Esophagus (tissue), 2 donors: ENCODE measurements around the gene CCDC149. TPM values are rescaled to one million over a fixed set of nuclear protein-coding genes. Genes with fewer than 3 reads are reported as not detected.

Experiments
- H3K27ac ChIP-seq, 2 donors: one replicate each; pipeline ENCODE4 v1.5.1; 2013; ENCODE audit warnings: low read depth in 2 of 2, mild to moderate bottlenecking in 2 of 2, inconsistent platforms in 1 of 2, low read length in 1 of 2, moderate library complexity in 1 of 2
- H3K27me3 ChIP-seq, 2 donors: one replicate each; pipeline ENCODE4 v1.6.1; 2013; ENCODE audit warnings: low read length in 2 of 2, control low read depth in 1 of 2, mild to moderate bottlenecking in 1 of 2; ENCODE audit not compliant: insufficient read depth in 2 of 2, control insufficient read depth in 1 of 2
- H3K36me3 ChIP-seq, 2 donors: one replicate each; pipeline ENCODE4 v1.6.1; 2013; ENCODE audit warnings: low read length in 1 of 2; ENCODE audit not compliant: control insufficient read depth in 2 of 2, insufficient read depth in 2 of 2
- H3K4me1 ChIP-seq, 2 donors: one replicate each; pipeline ENCODE4 v1.6.1; 2013; ENCODE audit warnings: low read length in 1 of 2; ENCODE audit not compliant: control insufficient read depth in 2 of 2, insufficient read depth in 2 of 2
- H3K4me3 ChIP-seq, 2 donors: one replicate each; pipeline ENCODE4 v1.5.1; 2013; ENCODE audit warnings: low read length in 2 of 2, mild to moderate bottlenecking in 2 of 2, low read depth in 1 of 2, moderate library complexity in 1 of 2
- H3K9me3 ChIP-seq, 2 donors: one replicate each; pipeline ENCODE4 v1.6.1; 2013; ENCODE audit warnings: mild to moderate bottlenecking in 2 of 2, low read depth in 1 of 2, low read length in 1 of 2, moderate library complexity in 1 of 2; ENCODE audit not compliant: control insufficient read depth in 2 of 2, insufficient read depth in 1 of 2
- WGBS, 2 donors: extraction: QIAGEN DNeasy Blood & Tissue Kit; methylation state at CpG; one replicate each; pipeline ENCODE4 v1.1.7; 2013; 5-methylcytosine and 5-hydroxymethylcytosine counted together
- polyA plus RNA-seq, 2 donors: library from polyadenylated mRNA; stranded (reverse); fragments of 200-250 nt; gene quantifications; one replicate each; pipeline ENCODE4 v1.2.3, GENCODE V29; 2013
- donor health status: healthy with polysubstance abuse.
- donor health status: Bipolar disorder and iron deficiency.

CCDC149 gene
- polyA plus RNA-seq, 2 donors, result 1.9 to 2.4 TPM

GRCh38 chr4:24780936-24781495, 131.8 kb downstream of the CCDC149 start:
- 47 to 65% methylated on average over 2 of the region's 2 CpGs for WGBS, 2 donors
- no peak overlapping the region for H3K4me3 ChIP-seq
- no peaks in the 10 kb centered on the region for H3K9me3 ChIP-seq
- no peak overlapping the region for H3K27ac ChIP-seq
- no peaks in the 10 kb centered on the region for H3K4me1 ChIP-seq
- no peaks in the 10 kb centered on the region for H3K36me3 ChIP-seq
- no peaks in the 10 kb centered on the region for H3K27me3 ChIP-seq

- 39 to 48% methylated on average over 3 of the region's 3 CpGs for WGBS, 2 donors
- peak overlapping the region in 1 of 2 donors; percentile 27 for H3K27ac ChIP-seq
Observed at GRCh38 chr4:24778464-24779225, 134.2 kb downstream of the CCDC149 start.

GRCh38 chr4:24777536-24778463, 135.0 kb downstream of the CCDC149 start:
- no peaks in the 10 kb centered on the region for H3K36me3 ChIP-seq
- H3K27ac ChIP-seq, result no peak overlapping the region
- no peak overlapping the region for H3K4me3 ChIP-seq
- H3K9me3 ChIP-seq, result no peaks in the 10 kb centered on the region
- WGBS, 2 donors, result 68 to 72% methylated on average over 11 of the region's 11 CpGs
- H3K4me1 ChIP-seq, result no peaks in the 10 kb centered on the region
- H3K27me3 ChIP-seq, result no peaks in the 10 kb centered on the region

More at GRCh38 chr4:24778464-24779225, 134.2 kb downstream of the CCDC149 start:
- Histone ChIP-seq H3K4me1 (no peaks in the 10 kb centered on the region), H3K4me3 (no peak overlapping the region), H3K27me3 (no peaks in the 10 kb centered on the region), H3K9me3 (no peaks in the 10 kb centered on the region), H3K36me3 (no peaks in the 10 kb centered on the region)

- Histone ChIP-seq H3K27me3 (no peaks in the 10 kb centered on the region), H3K9me3 (no peaks in the 10 kb centered on the region), H3K4me3 (no peak overlapping the region), H3K36me3 (no peaks in the 10 kb centered on the region), H3K27ac (no peak overlapping the region), H3K4me1 (no peaks in the 10 kb centered on the region)
- 82 to 85% methylated on average over 3 of the region's 3 CpGs for WGBS, 2 donors
Observed at GRCh38 chr4:24775750-24776149, 137.1 kb downstream of the CCDC149 start.

- peaks cover 2 to 3% of the 10 kb centered on the region in 2 donors for H3K4me1 ChIP-seq
- H3K36me3 ChIP-seq, result no peaks in the 10 kb centered on the region
- H3K9me3 ChIP-seq, result no peaks in the 10 kb centered on the region
- no peaks in the 10 kb centered on the region for H3K27me3 ChIP-seq
- 60 to 93% methylated on average over 2 of the region's 2 CpGs for WGBS, 2 donors
- no peak overlapping the region for H3K4me3 ChIP-seq
- no peak overlapping the region for H3K27ac ChIP-seq
Observed at GRCh38 chr4:24775032-24775605, 137.7 kb downstream of the CCDC149 start.

- Histone ChIP-seq H3K9me3 (no peaks in the 10 kb centered on the region), H3K4me3 (no peak overlapping the region), H3K27ac (no peak overlapping the region), H3K27me3 (no peaks in the 10 kb centered on the region), H3K36me3 (no peaks in the 10 kb centered on the region), H3K4me1 (peaks cover 2 to 3% of the 10 kb centered on the region in 2 donors)
- 28 to 37% methylated on average over 2 of the region's 2 CpGs for WGBS, 2 donors
Observed at GRCh38 chr4:24774452-24774851, 138.4 kb downstream of the CCDC149 start.

GRCh38 chr4:24772952-24773351, 139.9 kb downstream of the CCDC149 start:
- WGBS, 2 donors, result 94 to 97% methylated on average over 6 of the region's 6 CpGs
- Histone ChIP-seq H3K36me3 (no peaks in the 10 kb centered on the region), H3K9me3 (no peaks in the 10 kb centered on the region), H3K27ac (no peak overlapping the region), H3K4me3 (no peak overlapping the region), H3K27me3 (no peaks in the 10 kb centered on the region), H3K4me1 (peaks cover 2 to 3% of the 10 kb centered on the region in 2 donors)

- Histone ChIP-seq H3K9me3 (no peaks in the 10 kb centered on the region), H3K4me1 (peaks cover 2 to 3% of the 10 kb centered on the region in 2 donors), H3K27me3 (no peaks in the 10 kb centered on the region), H3K27ac (no peak overlapping the region), H3K36me3 (no peaks in the 10 kb centered on the region), H3K4me3 (no peak overlapping the region)
- 79 to 81% methylated on average over 5 of the region's 5 CpGs for WGBS, 2 donors
Observed at GRCh38 chr4:24772061-24772705, 140.7 kb downstream of the CCDC149 start.

- 59 to 67% methylated on average over 4 of the region's 4 CpGs for WGBS, 2 donors
- Histone ChIP-seq H3K27ac (no peak overlapping the region), H3K27me3 (no peaks in the 10 kb centered on the region), H3K9me3 (no peaks in the 10 kb centered on the region), H3K4me3 (no peak overlapping the region), H3K4me1 (peaks cover 2 to 3% of the 10 kb centered on the region in 2 donors), H3K36me3 (no peaks in the 10 kb centered on the region)
Observed at GRCh38 chr4:24771241-24771640, 141.6 kb downstream of the CCDC149 start.
